Ovary (tissue), 3 donors: ENCODE measurements around the gene FBXL20.
"Not testable (repeated sequence)": the region's sequence is repeated elsewhere in the genome, so short reads cannot be mapped to it uniquely, and the experiment has no call there.

Experiments used
- EP300 ChIP-seq: sonication (generic); formaldehyde crosslinking; IDR thresholded peaks from one replicate; pipeline ENCODE4 v1.6.1; 2017; ENCODE audit warnings: antibody characterized with exemption
- POLR2A ChIP-seq: fragments of 450-650 bp; IDR thresholded peaks from one replicate; pipeline ENCODE4 v1.6.1; 2017; ENCODE audit warnings: antibody characterized with exemption, mild to moderate bottlenecking, moderate library complexity
- TF ChIP-seq, protein P1 (sequence below), 3 donors: fragments of 450-650 bp in 2 of 3; fragments of 200-600 bp in 1 of 3; IDR thresholded peaks; one replicate each; pipeline versions ENCODE4 v1.5.1 to v1.8.0; 2016 to 2022; ENCODE audit warnings: antibody characterized with exemption in 3 of 3, mild to moderate bottlenecking in 1 of 3
- donor health status: DM: no; HTN: no; CAD: no.

DNA sequence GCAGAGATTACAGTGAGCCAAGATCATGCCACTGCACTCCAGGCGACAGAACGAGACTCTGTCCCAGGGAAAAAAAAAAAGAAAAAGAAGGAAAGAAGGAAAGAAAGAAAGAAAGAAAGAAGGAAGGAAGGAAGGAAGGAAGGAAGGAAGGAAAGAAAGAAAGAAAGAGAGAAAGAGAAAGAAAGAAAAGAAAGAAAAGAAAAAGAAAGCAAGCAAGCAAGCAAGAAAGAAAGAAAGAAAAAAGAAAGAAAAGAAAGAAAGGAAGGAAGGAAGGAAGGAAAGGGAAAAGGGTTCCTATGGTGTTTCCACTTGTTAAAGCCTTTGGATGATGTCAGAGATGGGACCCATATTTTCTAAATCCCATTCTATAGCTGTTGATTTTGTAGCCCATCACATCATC is 38.4 kb upstream of the FBXL20 start:
- TF ChIP-seq POLR2A, EP300: not testable (repeated sequence)
- TF ChIP-seq, protein P1, sequence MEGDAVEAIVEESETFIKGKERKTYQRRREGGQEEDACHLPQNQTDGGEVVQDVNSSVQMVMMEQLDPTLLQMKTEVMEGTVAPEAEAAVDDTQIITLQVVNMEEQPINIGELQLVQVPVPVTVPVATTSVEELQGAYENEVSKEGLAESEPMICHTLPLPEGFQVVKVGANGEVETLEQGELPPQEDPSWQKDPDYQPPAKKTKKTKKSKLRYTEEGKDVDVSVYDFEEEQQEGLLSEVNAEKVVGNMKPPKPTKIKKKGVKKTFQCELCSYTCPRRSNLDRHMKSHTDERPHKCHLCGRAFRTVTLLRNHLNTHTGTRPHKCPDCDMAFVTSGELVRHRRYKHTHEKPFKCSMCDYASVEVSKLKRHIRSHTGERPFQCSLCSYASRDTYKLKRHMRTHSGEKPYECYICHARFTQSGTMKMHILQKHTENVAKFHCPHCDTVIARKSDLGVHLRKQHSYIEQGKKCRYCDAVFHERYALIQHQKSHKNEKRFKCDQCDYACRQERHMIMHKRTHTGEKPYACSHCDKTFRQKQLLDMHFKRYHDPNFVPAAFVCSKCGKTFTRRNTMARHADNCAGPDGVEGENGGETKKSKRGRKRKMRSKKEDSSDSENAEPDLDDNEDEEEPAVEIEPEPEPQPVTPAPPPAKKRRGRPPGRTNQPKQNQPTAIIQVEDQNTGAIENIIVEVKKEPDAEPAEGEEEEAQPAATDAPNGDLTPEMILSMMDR (IDR thresholded peaks at IDR 0.05): not testable (repeated sequence)
